H7 (cell line): Measurements from ENCODE around the gene SAE1. TPM values are rescaled to one million over a fixed set of nuclear protein-coding genes. Genes with fewer than 3 reads are reported as not detected.
"Not testable (repeated sequence)": the region's sequence is repeated elsewhere in the genome, so short reads cannot be mapped to it uniquely, and the experiment has no call there.

Source experiments
- DNase-seq: peaks from one replicate; pipeline ENCODE4 v3.0.0; 2012
- H3K27me3 ChIP-seq: 2 replicates; pipeline ENCODE4 v1.6.0; 2011; ENCODE audit warnings: mild to moderate bottlenecking, low read length; ENCODE audit not compliant: control insufficient read depth, insufficient read depth
- H3K36me3 ChIP-seq: replicated peaks from 2 replicates; pipeline ENCODE4 v1.5.1; 2011; ENCODE audit warnings: low read length; ENCODE audit not compliant: control insufficient read depth, insufficient read depth
- H3K4me3 ChIP-seq: 2 replicates; pipeline ENCODE4 v1.5.1; 2011; ENCODE audit warnings: low read depth, mild to moderate bottlenecking, control low read depth, low read length, moderate library complexity; ENCODE audit not compliant: insufficient read depth
- total RNA-seq: library from RNA; depleted of rRNA; stranded (reverse); fragments of >200 nt; shearing (Covaris generic); gene quantifications from 2 replicates; pipeline ENCODE4 v1.2.3, GENCODE V29; 2014

The SAE1 gene
- total RNA-seq, 1 experiment from 2014 or later, result 298 TPM

DNA sequence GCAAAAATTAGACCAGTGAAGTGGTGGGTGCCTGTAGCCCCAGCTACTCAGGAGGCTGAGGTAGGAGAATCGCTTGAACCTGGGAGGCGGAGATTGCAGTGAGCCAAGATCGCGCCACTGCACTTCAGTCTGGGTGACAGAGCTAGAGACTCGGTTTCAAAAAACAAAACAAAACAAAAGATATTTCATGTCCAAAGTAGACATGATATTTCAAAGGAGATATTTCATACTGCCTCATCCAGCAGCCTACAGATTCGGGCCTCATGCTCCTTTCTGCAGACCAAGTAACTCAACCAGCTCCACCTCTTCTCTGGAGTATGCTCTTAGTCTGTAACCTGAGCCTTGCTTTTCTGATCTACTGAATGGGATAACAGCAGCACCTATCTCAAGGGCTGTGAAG, 32.0 kb upstream of the SAE1 start:
- Histone ChIP-seq H3K36me3 (peaks cover 9% of the 10 kb centered on the region), H3K4me3 (no peak overlapping the region), H3K27me3 (no peaks in the 10 kb centered on the region)
- no peak for DNase-seq

DNA sequence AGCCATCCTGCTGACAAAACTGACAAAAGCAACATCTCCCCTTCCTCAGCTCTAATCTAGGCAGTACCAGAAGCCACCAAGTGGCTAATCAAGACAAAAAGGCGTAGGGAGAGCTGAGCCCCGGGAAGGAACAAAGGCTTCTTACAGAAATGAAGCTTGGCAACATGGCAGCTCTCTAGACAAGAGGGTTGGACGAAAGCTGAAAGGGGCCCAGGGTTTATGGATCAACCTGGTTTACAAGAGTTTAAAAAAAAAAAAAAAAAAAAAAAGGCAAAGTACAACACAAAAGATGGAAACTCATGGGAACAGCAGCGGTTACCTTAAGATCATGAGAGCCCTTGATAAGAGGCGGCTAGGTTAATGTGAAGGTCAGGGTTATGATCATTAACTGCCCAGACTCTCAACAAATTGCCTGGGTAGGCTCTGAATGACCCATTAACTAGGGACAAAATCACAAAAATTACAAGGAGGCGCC, 31.0 kb upstream of the SAE1 start:
- H3K4me3 ChIP-seq, result no peak overlapping the region
- peaks cover 3% of the 10 kb centered on the region for H3K36me3 ChIP-seq
- no peak for DNase-seq

GRCh38 chr19:47100290-47100689, 30.3 kb upstream of the SAE1 start:
- Histone ChIP-seq H3K36me3 (peaks cover 3% of the 10 kb centered on the region), H3K4me3 (no peak overlapping the region), H3K27me3 (no peaks in the 10 kb centered on the region)
- DNase-seq, result no peak

More for the DNA sequence above, 31.0 kb upstream of the SAE1 start:
- H3K27me3 ChIP-seq, result no peaks in the 10 kb centered on the region

DNA sequence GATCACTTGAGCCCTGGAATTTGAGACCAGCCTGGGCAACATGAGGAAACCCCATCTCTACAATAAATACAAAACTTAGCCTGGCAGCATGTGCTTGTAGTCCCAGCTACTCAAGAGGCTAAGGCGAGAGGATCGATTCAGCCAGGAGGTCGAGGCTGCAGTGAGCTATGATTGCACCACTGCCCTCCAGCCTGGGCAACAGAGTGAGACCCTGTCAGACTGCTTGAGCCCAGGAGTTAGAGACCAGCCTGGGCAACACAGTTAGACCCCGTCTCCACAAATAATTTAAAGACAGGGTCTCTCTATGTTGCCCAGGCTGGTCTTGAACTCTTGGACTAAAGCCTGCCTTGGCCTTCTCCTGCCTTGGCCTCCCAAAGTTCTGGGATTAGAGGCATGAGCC, 29.5 kb upstream of the SAE1 start:
- H3K27me3 ChIP-seq, H3K4me3 ChIP-seq, DNase-seq, H3K36me3 ChIP-seq: not testable (repeated sequence)

GRCh38 chr19:47102346-47103060, 28.1 kb upstream of the SAE1 start:
- peaks cover 5% of the 10 kb centered on the region; the same call in 1 of the 2 replicates for H3K36me3 ChIP-seq
- H3K27me3 ChIP-seq, result no peaks in the 10 kb centered on the region
- no peak for DNase-seq
- H3K4me3 ChIP-seq, result no peak overlapping the region

DNA sequence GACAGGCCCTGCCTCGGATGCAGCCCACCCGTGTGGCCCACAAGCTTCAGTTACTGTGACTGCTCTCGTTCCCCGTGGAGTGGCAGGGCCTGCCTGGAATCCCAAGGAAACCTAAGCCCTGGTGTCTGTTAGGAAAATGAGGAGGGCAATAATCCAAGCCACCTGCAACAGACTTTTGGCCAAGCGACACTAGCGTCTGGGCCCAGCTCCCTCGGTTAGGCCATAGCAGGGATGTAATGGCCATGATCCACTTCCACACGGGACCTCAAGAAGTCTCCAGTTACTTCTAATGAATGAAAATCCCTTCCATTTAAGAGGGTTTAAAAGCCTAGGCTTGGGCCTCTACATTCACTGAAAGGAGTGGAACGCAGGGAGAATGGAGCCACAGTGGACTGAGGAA, 26.0 kb upstream of the SAE1 start:
- Histone ChIP-seq H3K27me3 (no peaks in the 10 kb centered on the region), H3K36me3 (peaks cover 5% of the 10 kb centered on the region; the same call in 1 of the 2 replicates), H3K4me3 (no peak overlapping the region)
- no peak for DNase-seq

DNA sequence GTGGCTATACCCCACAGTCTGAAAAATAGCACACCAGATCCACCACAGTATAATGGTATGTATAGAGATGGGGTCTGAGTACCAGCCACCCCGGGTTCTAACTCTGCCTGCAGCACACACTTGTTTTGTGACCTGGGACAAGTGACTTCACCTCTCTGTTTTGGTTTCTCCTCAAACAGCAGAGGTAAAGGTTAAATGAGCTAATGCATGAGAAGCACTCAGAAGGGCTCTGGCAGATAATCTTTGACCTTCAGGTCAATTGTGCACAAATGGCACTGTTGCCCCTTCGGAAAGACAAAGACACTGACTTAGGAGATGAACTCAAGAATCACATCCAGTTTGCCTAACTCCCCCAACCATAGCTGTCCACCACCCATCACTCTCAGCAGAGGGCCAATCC, 24.8 kb upstream of the SAE1 start:
- DNase-seq, result no peak
- Histone ChIP-seq H3K4me3 (no peak overlapping the region), H3K27me3 (no peaks in the 10 kb centered on the region), H3K36me3 (peaks cover 8% of the 10 kb centered on the region)

DNA sequence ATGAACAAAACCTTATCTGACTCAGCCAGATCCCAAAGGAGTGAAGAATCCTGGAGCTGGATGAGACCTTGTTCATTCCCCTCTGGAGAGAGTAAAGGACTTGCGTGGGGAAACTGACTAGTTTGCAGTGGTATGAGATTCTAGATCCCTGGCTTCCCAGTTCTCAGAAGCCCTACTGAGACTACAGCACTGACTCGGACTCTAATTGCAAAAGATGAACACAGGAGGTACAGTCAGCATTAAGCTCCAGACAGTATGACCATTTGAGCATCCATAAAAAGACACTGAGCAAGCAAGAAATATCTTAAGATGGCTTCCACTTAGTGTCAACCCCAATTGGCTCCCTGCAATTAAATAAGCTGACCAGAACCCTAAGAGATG, 23.8 kb upstream of the SAE1 start:
- Histone ChIP-seq H3K36me3 (peaks cover 8% of the 10 kb centered on the region), H3K27me3 (no peaks in the 10 kb centered on the region), H3K4me3 (no peak overlapping the region)
- no peak for DNase-seq

DNA sequence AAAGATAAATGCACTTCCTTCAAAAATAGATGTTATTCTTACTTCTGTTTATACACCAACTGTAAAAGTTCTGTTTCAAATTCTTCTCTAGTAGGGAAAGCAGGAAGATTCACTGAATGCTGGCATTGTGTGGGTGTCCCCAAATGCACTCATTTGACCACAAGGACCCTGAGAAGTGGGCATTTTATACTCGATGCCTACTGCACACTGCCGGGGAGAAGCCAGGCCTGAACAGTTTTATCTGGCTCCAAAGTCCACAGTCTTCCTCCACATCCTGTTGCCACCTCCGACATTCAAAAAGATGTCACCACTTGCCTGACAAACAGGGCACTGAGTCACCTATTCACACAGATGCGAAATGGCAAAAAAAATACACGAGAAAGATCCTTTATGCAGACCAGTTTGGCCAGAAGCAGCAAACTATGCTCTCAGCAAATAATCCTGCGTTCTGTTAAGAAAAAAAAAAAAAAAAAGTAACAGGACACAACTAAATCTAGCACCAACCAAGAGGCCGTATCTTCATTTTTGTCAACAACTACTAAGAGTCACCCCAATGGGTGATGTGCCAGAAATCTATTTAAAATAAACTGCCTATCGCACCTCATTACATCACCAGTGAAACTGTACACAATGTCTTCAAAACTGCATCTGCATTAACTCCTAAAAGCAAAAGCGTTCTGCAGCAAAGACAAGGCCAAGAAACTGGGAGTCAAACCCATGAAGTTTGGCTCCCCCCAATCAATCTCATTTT, 23.3 kb upstream of the SAE1 start:
- no peak overlapping the region for H3K4me3 ChIP-seq
- H3K27me3 ChIP-seq, result no peaks in the 10 kb centered on the region
- H3K36me3 ChIP-seq, result peaks cover 8% of the 10 kb centered on the region
- DNase-seq, result no peak

DNA sequence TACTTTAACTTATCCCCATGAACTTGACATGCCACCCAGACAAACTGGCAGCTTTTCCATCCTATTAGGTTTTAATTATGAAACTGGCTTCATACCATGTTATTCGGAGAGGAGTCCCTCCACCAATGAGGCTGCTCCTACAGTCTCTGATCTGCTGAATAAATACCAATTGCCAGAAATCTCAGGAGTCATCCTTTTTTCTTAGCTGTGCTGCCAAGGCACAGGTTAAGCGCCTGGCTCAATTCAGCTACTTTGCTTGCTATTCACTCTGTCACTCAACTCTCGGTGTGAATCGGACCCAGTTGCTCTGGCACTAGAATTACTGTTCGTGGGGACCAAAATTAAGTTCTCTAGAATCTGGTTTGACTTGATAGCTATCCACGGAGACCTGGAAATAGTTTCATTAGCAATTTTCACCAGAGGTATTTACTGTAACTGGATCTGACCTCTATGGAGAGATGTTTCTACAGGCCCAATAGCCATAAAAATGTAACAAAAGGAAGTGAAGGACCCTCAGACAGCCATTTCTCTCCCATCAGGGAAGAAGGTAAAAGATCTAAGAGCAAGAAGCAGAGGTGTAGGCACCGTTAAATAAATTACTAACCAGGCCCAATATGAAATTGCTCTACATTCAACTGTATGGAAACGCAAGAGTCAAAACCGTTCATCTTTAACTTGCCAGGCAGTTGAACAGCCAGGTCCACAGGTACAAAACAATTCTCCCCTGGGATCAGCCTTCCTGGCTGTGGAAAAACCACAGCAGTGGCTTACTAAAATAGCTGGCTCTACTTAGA, 22.5 kb upstream of the SAE1 start:
- no peak overlapping the region for H3K4me3 ChIP-seq
- no peaks in the 10 kb centered on the region for H3K27me3 ChIP-seq
- peaks cover 8% of the 10 kb centered on the region for H3K36me3 ChIP-seq
- DNase-seq, result no peak

DNA sequence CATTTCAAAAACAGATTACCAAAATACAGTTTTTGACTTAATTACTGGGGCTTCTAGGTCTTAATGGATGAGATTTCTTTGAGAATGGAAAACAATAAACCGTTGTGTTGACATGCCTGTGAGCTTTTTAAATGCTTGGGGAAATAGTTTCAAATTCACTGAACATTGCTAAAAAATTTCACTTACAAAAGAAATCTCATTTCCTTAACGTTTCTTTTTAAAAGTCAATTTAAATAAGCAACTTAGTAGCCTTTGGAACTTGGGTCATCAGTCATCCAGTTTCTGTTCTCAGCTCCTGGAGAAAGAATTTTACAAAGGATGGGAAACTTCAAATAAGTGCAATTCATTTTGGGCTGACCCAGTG, 21.5 kb upstream of the SAE1 start:
- Histone ChIP-seq H3K36me3 (peaks cover 8% of the 10 kb centered on the region), H3K4me3 (peak overlapping the region; percentile 91)
- no peak for DNase-seq

DNA sequence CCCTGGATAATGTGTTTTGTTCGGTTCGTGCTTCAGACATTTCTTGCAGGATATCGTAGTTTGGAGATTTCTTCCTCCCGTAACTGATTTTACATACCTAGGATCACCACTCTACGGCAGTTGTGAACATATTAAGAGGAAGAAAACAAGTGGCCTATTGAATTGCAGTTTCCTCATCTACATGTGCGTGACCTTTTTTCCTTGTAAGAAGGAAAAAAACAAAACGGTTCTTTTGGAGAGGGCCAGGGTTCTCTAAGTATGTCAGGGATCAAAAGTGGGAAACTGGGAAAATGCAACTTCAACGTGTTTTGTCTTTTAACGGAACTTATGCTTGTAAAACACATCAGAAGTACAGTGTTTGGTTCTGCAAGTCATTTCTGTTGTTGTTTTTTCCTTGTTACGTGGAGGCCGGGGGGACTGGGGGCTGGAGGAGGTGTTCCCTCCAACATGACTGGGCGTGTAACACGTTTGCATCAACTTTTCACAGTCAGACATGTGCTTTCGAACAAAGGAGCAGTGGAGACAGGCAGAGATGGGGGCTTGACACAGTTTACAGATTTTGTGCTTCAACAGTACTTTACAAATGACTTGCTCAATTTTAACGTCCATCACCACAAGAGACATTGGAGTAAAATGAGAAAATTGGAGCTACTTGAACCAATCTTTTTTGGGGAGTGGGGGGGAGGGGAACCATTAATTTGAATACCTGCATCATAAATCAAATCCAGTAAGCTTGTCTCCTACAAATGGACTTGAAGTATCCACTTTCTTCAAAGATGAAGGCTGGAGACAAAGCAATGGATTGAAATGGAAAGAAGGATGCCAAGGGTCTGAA, 20.9 kb upstream of the SAE1 start:
- H3K4me3 ChIP-seq, result peak overlapping the region; percentile 91
- DNase-seq, result no peak
- no peaks in the 10 kb centered on the region for H3K27me3 ChIP-seq
- H3K36me3 ChIP-seq, result peaks cover 6% of the 10 kb centered on the region

More for the DNA sequence above, 21.5 kb upstream of the SAE1 start:
- H3K27me3 ChIP-seq, result no peaks in the 10 kb centered on the region

GRCh38 chr19:47110521-47111005, 20.1 kb upstream of the SAE1 start:
- peaks cover 3% of the 10 kb centered on the region for H3K36me3 ChIP-seq
- peak overlapping the region; percentile 91 for H3K4me3 ChIP-seq
- DNase-seq, result no peak
- no peaks in the 10 kb centered on the region for H3K27me3 ChIP-seq
